Natural killer cell (primary cell): ENCODE data around the gene CD68. TPM values are rescaled to one million over a fixed set of nuclear protein-coding genes. Genes with fewer than 3 reads are reported as not detected.

Source experiments
- ATAC-seq, 3 donors: fragments of 150-1000 bp in 2 of 3; fragments of 200-7000 bp in 1 of 3; cut with Tn5 transposase; 1 replicate in 1 of 3; 2 replicates in 2 of 3; pipeline ENCODE4 v1.10.0; 2021; ENCODE audit warnings: mild to moderate bottlenecking in 2 of 3, moderate library complexity in 2 of 3
- DNase-seq, 2 donors: peaks; one replicate each; pipeline versions ENCODE4 v3.0.0 to v3.0.0-alpha.2; 2013 to 2021; ENCODE audit warnings: mixed read lengths in 1 of 2
- H3K27ac ChIP-seq: one replicate; pipeline ENCODE4 v1.5.1; 2013; ENCODE audit warnings: mild to moderate bottlenecking, low read length
- H3K27me3 ChIP-seq: one replicate; pipeline ENCODE4 v1.6.1; 2013; ENCODE audit warnings: low read length; ENCODE audit not compliant: control insufficient read depth, insufficient read depth
- H3K36me3 ChIP-seq: one replicate; pipeline ENCODE4 v1.6.1; 2013; ENCODE audit warnings: low read length; ENCODE audit not compliant: control insufficient read depth, insufficient read depth
- H3K4me1 ChIP-seq: one replicate; pipeline ENCODE4 v1.6.1; 2013; ENCODE audit warnings: low read length; ENCODE audit not compliant: control insufficient read depth, insufficient read depth
- H3K4me3 ChIP-seq: one replicate; pipeline ENCODE4 v1.5.1; 2013; ENCODE audit warnings: low read length
- H3K9me3 ChIP-seq: one replicate; pipeline ENCODE4 v1.6.1; 2013; ENCODE audit warnings: low read length; ENCODE audit not compliant: control insufficient read depth, insufficient read depth
- H3K27ac Mint-ChIP-seq, 2 donors: one replicate each; pipeline ENCODE4 v1.8.0; 2022; ENCODE audit warnings: mild to moderate bottlenecking in 2 of 2, mixed read lengths in 2 of 2, moderate library complexity in 1 of 2
- H3K27me3 Mint-ChIP-seq, 2 donors: one replicate each; pipeline ENCODE4 v1.8.0; 2022; ENCODE audit warnings: low read depth in 2 of 2, mixed read lengths in 2 of 2
- H3K36me3 Mint-ChIP-seq: one replicate; pipeline ENCODE4 v1.8.0; 2022; ENCODE audit warnings: mixed read lengths
- H3K4me1 Mint-ChIP-seq, 2 donors: one replicate each; pipeline ENCODE4 v1.8.0; 2022; ENCODE audit warnings: mixed read lengths in 2 of 2
- H3K4me3 Mint-ChIP-seq: one replicate; pipeline ENCODE4 v1.8.0; 2022; ENCODE audit warnings: mild to moderate bottlenecking, moderate library complexity, mixed read lengths
- H3K9me3 Mint-ChIP-seq, 2 donors: one replicate each; pipeline ENCODE4 v1.8.0; 2022; ENCODE audit warnings: mixed read lengths in 2 of 2
- CTCF ChIP-seq: fragments of 200-600 bp; IDR thresholded peaks from one replicate; pipeline ENCODE4 v1.8.0; 2022; ENCODE audit warnings: antibody characterized with exemption
- WGBS: methylation state at CpG from one replicate; pipeline ENCODE4 v1.1.7; 2013; ENCODE audit warnings: missing lambda C conversion rate; ENCODE audit not compliant: insufficient coverage; 5-methylcytosine and 5-hydroxymethylcytosine counted together
- intact Hi-C: fragments of 100-400 bp; cut with micrococcal nuclease; formaldehyde crosslinking; loops from one replicate; pipeline ENCODE4 v1.14.2; 2022
- total RNA-seq, 4 donors: library from RNA; stranded (reverse); fragments of 120-200 nt in 1 of 4; gene quantifications; one replicate each; pipeline versions ENCODE4 v1.2.3 to v1.2.4, GENCODE V29; 2013 to 2022

The CD68 gene
- total RNA-seq, 3 donors from 2014 or later (not counting 1 experiment from before 2014, with no cell fraction given): 1.4 to 24.7 (median 13.0) TPM

GRCh38 chr17:7551396-7551795 lies 28.0 kb upstream of the CD68 start:
- peak overlapping the region; percentile 18 for H3K27ac ChIP-seq
- H3K27me3 ChIP-seq: no peaks in the 10 kb centered on the region
- DNase-seq: no peak
- 72% methylated on average over 3 of the region's 4 CpGs for WGBS
- Mint-ChIP-seq H3K4me3 (no peak overlapping the region), H3K4me1 (peaks cover 58 to 75% of the 10 kb centered on the region in 2 donors), H3K27ac (peak overlapping the region; percentile 72 to 86), H3K27me3 (no peaks in the 10 kb centered on the region), H3K36me3 (no peaks in the 10 kb centered on the region), H3K9me3 (no peaks in the 10 kb centered on the region)
- H3K4me1 ChIP-seq: peaks cover 56% of the 10 kb centered on the region
- H3K9me3 ChIP-seq: no peaks in the 10 kb centered on the region
- intact Hi-C loops: no loop called here
- peaks cover 2% of the 10 kb centered on the region for H3K36me3 ChIP-seq
- no peak for TF ChIP-seq CTCF
- ATAC-seq: no peak
- no peak overlapping the region for H3K4me3 ChIP-seq

DNA sequence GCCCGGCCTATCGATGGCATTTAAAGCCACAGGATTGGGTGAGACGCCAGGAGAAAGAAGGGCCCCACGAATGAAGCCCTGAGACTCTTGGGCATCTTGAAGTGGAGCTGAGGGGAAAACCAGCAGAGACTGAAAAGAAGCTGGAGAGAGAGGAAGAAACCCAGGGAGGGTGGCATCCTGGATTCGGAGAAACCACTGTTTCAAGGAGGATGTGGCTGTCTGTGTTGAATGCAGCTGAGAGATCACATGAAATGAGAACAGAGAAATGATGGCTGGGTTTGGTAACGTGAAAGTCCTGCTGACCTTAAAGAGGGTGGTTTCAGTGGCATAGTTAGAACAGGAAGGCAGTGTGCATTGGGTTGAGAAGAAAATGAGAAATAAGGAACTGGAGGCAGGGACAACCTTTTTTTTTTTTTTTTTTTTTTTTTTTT lies 26.8 kb upstream of the CD68 start:
- H3K4me1 Mint-ChIP-seq: peaks cover 54 to 71% of the 10 kb centered on the region in 2 donors
- Histone ChIP-seq H3K9me3 (no peaks in the 10 kb centered on the region), H3K27ac (peak overlapping the region; percentile 72), H3K36me3 (peaks cover 2% of the 10 kb centered on the region), H3K4me1 (peaks cover 60% of the 10 kb centered on the region), H3K27me3 (no peaks in the 10 kb centered on the region), H3K4me3 (no peak overlapping the region)
- intact Hi-C loops: no loop called here
- peak overlapping the region; percentile 72 to 86 for H3K27ac Mint-ChIP-seq
- 8% methylated on average over 6 of the region's 6 CpGs for WGBS
- no peaks in the 10 kb centered on the region for H3K36me3 Mint-ChIP-seq
- H3K9me3 Mint-ChIP-seq: no peaks in the 10 kb centered on the region
- H3K4me3 Mint-ChIP-seq: peak overlapping the region; percentile 61
- TF ChIP-seq CTCF: no peak
- ATAC-seq: peak in 2 of 3 donors; percentile 45
- H3K27me3 Mint-ChIP-seq: no peaks in the 10 kb centered on the region
- peak in 1 of 2 donors; percentile 70 for DNase-seq

GRCh38 chr17:7553356-7553755 lies 26.1 kb upstream of the CD68 start:
- DNase-seq: no peak
- H3K4me3 ChIP-seq: no peak overlapping the region

More at GRCh38 chr17:7553356-7553755, 26.1 kb upstream of the CD68 start:
- no peaks in the 10 kb centered on the region for H3K9me3 ChIP-seq
- intact Hi-C loops: no loop called here
- no peak for TF ChIP-seq CTCF
- no peaks in the 10 kb centered on the region for H3K9me3 Mint-ChIP-seq
- H3K4me1 ChIP-seq: peaks cover 60% of the 10 kb centered on the region
- H3K4me3 Mint-ChIP-seq: no peak overlapping the region
- no peaks in the 10 kb centered on the region for H3K36me3 Mint-ChIP-seq
- peaks cover 2% of the 10 kb centered on the region for H3K36me3 ChIP-seq
- peaks cover 47 to 65% of the 10 kb centered on the region in 2 donors for H3K4me1 Mint-ChIP-seq
- WGBS: 89% methylated on average over 1 of the region's 1 CpG
- H3K27ac Mint-ChIP-seq: peak overlapping the region; percentile 72 to 86
- no peaks in the 10 kb centered on the region for H3K27me3 ChIP-seq
- no peak for ATAC-seq
- peak overlapping the region; percentile 72 for H3K27ac ChIP-seq
- H3K27me3 Mint-ChIP-seq: no peaks in the 10 kb centered on the region
